ENCODE data around the gene ADAR.

GRCh38 chr1:154571244-154571963 lies 36.6 kb downstream of the ADAR start:
- no peak for TF ChIP-seq GATA3 (IDR thresholded peaks at IDR 0.05; ENCODE audit: low read depth, low read length)
- TF ChIP-seq GATA2 (IDR thresholded peaks at IDR 0.05; ENCODE audit: low read depth, low read length) = no peak
